HepG2 (cell line): Measurements from ENCODE around the gene MIF4GD. TPM values are rescaled to one million over a fixed set of nuclear protein-coding genes. Genes with fewer than 3 reads are reported as not detected.

ENCODE experiments used
- MXI1 ChIP-seq: IDR thresholded peaks from 3 replicates; pipeline ENCODE4 v1.6.1; 2012; ENCODE audit warnings: low read depth, low read length, inconsistent platforms, borderline replicate concordance
- ZNF253 ChIP-seq: sonication (generic); formaldehyde crosslinking; IDR thresholded peaks from 2 replicates; pipeline ENCODE4 v1.8.0; 2022; ENCODE audit warnings: mild to moderate bottlenecking, missing genetic modification reagents, borderline replicate concordance
- polyA plus RNA-seq, 8 experiments: library from polyadenylated mRNA; depleted of rRNA in 3 of 8; stranded (reverse) in 7 of 8; unstranded in 1 of 8; fragments of >200 nt; fragmentation: Illumina TruSeq in 4 of 8; extraction: Trizol in 4 of 8; gene quantifications; 2 replicates each; pipeline versions ENCODE4 v1.2.1 to v1.2.3, GENCODE V29; 2011 to 2016; ENCODE audit warnings: low read depth in 4 of 8, missing spikeins in 1 of 8, mixed read lengths in 1 of 8; ENCODE audit not compliant: insufficient read depth in 1 of 8
- total RNA-seq, 5 experiments: library from RNA; depleted of rRNA; stranded (reverse); fragments of >200 nt; fragmentation: Illumina TruSeq; extraction: Trizol; gene quantifications; 2 replicates each; pipeline ENCODE4 v1.2.3, GENCODE V29; 2016; ENCODE audit warnings: low read depth in 1 of 5
- TF ChIP-seq, protein P1 (sequence below): sonication (generic); formaldehyde crosslinking; conservative IDR thresholded peaks from 2 replicates; pipeline ENCODE4 v1.8.1; 2023; ENCODE audit warnings: missing genetic modification reagents
- TF ChIP-seq, protein P2 (sequence below): sonication (generic); formaldehyde crosslinking; IDR thresholded peaks from 2 replicates; pipeline ENCODE4 v1.4.0; 2020; ENCODE audit warnings: missing genetic modification reagents
- TF ChIP-seq, protein P3 (sequence below), 2 experiments: fragments of 450-650 bp in 1 of 2; sonication (generic) in 1 of 2; formaldehyde crosslinking in 1 of 2; IDR thresholded peaks; 2 replicates each; pipeline versions ENCODE4 v1.6.1 to v1.8.0; 2016 to 2022; ENCODE audit warnings: antibody characterized with exemption in 1 of 2, mild to moderate bottlenecking in 1 of 2, missing genetic modification reagents in 1 of 2

MIF4GD gene
- total and polyA plus RNA-seq, 2 of the 13 experiments (the other 11 are each of a cell fraction or from before 2014, with no cell fraction given): 14.0 to 28.0 TPM

DNA sequence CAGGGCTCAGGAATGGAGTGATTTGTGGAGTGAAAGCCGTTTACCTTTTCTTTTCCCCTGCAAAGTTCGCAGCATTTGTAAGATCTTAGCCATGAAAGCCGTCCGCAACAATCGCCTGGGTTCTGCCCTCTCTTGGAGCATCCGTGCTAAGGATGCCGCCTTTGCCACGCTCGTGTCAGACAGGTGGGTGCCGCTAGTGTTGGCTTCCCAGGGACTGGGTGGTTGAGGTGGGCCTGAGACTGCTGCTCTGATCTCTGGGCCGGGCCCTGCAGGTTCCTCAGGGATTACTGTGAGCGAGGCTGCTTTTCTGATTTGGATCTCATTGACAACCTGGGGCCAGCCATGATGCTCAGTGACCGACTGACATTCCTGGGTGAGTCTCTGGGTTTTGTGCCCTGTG, 38.2 kb downstream of the MIF4GD start (continued):
- TF ChIP-seq, protein P1, sequence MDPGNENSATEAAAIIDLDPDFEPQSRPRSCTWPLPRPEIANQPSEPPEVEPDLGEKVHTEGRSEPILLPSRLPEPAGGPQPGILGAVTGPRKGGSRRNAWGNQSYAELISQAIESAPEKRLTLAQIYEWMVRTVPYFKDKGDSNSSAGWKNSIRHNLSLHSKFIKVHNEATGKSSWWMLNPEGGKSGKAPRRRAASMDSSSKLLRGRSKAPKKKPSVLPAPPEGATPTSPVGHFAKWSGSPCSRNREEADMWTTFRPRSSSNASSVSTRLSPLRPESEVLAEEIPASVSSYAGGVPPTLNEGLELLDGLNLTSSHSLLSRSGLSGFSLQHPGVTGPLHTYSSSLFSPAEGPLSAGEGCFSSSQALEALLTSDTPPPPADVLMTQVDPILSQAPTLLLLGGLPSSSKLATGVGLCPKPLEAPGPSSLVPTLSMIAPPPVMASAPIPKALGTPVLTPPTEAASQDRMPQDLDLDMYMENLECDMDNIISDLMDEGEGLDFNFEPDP (CRISPR knock-in tag): no peak
- no peak for TF ChIP-seq ZNF253
- TF ChIP-seq, protein P2, sequence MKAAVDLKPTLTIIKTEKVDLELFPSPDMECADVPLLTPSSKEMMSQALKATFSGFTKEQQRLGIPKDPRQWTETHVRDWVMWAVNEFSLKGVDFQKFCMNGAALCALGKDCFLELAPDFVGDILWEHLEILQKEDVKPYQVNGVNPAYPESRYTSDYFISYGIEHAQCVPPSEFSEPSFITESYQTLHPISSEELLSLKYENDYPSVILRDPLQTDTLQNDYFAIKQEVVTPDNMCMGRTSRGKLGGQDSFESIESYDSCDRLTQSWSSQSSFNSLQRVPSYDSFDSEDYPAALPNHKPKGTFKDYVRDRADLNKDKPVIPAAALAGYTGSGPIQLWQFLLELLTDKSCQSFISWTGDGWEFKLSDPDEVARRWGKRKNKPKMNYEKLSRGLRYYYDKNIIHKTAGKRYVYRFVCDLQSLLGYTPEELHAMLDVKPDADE (CRISPR knock-in tag): no peak
- TF ChIP-seq MXI1: no peak
- TF ChIP-seq, protein P3, sequence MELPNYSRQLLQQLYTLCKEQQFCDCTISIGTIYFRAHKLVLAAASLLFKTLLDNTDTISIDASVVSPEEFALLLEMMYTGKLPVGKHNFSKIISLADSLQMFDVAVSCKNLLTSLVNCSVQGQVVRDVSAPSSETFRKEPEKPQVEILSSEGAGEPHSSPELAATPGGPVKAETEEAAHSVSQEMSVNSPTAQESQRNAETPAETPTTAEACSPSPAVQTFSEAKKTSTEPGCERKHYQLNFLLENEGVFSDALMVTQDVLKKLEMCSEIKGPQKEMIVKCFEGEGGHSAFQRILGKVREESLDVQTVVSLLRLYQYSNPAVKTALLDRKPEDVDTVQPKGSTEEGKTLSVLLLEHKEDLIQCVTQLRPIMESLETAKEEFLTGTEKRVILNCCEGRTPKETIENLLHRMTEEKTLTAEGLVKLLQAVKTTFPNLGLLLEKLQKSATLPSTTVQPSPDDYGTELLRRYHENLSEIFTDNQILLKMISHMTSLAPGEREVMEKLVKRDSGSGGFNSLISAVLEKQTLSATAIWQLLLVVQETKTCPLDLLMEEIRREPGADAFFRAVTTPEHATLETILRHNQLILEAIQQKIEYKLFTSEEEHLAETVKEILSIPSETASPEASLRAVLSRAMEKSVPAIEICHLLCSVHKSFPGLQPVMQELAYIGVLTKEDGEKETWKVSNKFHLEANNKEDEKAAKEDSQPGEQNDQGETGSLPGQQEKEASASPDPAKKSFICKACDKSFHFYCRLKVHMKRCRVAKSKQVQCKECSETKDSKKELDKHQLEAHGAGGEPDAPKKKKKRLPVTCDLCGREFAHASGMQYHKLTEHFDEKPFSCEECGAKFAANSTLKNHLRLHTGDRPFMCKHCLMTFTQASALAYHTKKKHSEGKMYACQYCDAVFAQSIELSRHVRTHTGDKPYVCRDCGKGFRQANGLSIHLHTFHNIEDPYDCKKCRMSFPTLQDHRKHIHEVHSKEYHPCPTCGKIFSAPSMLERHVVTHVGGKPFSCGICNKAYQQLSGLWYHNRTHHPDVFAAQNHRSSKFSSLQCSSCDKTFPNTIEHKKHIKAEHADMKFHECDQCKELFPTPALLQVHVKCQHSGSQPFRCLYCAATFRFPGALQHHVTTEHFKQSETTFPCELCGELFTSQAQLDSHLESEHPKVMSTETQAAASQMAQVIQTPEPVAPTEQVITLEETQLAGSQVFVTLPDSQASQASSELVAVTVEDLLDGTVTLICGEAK (IDR thresholded peaks at IDR 0.05): no peak
- TF ChIP-seq, protein P3 (CRISPR knock-in tag; IDR thresholded peaks at IDR 0.05): no peak
